Endothelial cell of umbilical vein (primary cell): Measurements from ENCODE around the gene BABAM2. TPM values are rescaled to one million over a fixed set of nuclear protein-coding genes. Genes with fewer than 3 reads are reported as not detected.

ENCODE experiments used
- BruUV-seq: library from RNA; stranded (reverse); fragments of 400-500 nt; replicated peaks from 2 replicates; lab custom pipeline; 2021; lab: Mats Ljungman, UMichigan
- CTCF ChIA-PET: fragments of 300-600, 350-600 bp; sonication (Branson Sonifier 250); formaldehyde crosslinking; loops from one replicate; lab custom pipeline; 2021; ENCODE audit warnings: antibody characterized with exemption, inconsistent platforms; lab: Charles Lee
- POLR2A ChIA-PET: fragments of 300-600, 350-600 bp; sonication (Branson Sonifier 250); formaldehyde crosslinking; loops from one replicate; lab custom pipeline; 2021; ENCODE audit warnings: antibody characterized with exemption, inconsistent platforms; lab: Charles Lee
- DNase-seq: peaks from one replicate; pipeline ENCODE4 v3.0.0-alpha.2; 2011; ENCODE audit warnings: low read depth, low spot score
- FAIRE-seq: peaks from 2 replicates; lab custom pipeline; 2011; peaks lifted over from hg19 to GRCh38; lab: Jason Lieb, UNC
- H2AFZ ChIP-seq: 2 replicates; pipeline ENCODE4 v1.6.0; 2012; ENCODE audit warnings: low read depth, low read length, control low read depth, inconsistent platforms
- H3K27ac ChIP-seq: 2 replicates; pipeline ENCODE4 v1.5.1; 2011; ENCODE audit warnings: low read depth, mild to moderate bottlenecking, control low read depth, low read length, moderate library complexity; ENCODE audit not compliant: insufficient read depth
- H3K27me3 ChIP-seq, 2 experiments: 2 replicates each; pipeline versions ENCODE4 v1.6.0 to v1.6.1; 2011; ENCODE audit warnings: low read length in 2 of 2, mixed read lengths in 1 of 2; ENCODE audit not compliant: control insufficient read depth in 2 of 2, insufficient read depth in 2 of 2
- H3K36me3 ChIP-seq, 2 experiments: 2 replicates in 1 of 2; 3 replicates in 1 of 2; pipeline ENCODE4 v1.5.1; 2011; ENCODE audit warnings: low read length in 2 of 2, mild to moderate bottlenecking in 1 of 2, moderate library complexity in 1 of 2; ENCODE audit not compliant: control insufficient read depth in 2 of 2, insufficient read depth in 2 of 2; ENCODE audit errors: extremely low read depth in 1 of 2
- H3K4me1 ChIP-seq: 3 replicates; pipeline ENCODE4 v1.5.1; 2011; ENCODE audit warnings: mild to moderate bottlenecking, low read length; ENCODE audit not compliant: control insufficient read depth, insufficient read depth; ENCODE audit errors: extremely low read depth
- H3K4me2 ChIP-seq: 2 replicates; pipeline ENCODE4 v1.6.1; 2011; ENCODE audit warnings: low read length, control low read depth, mixed read lengths; ENCODE audit not compliant: insufficient read depth
- H3K4me3 ChIP-seq, 3 experiments: fragments of 200-600 bp in 1 of 3; sonication (generic), shearing (Covaris generic) in 1 of 3; replicated peaks in 1 of 3; 2 replicates each; pipeline ENCODE4 v1.5.1; 2011 to 2016; ENCODE audit warnings: control low read depth in 3 of 3, low read length in 3 of 3, mild to moderate bottlenecking in 2 of 3, inconsistent platforms in 1 of 3, low read depth in 1 of 3, moderate library complexity in 1 of 3; ENCODE audit not compliant: insufficient read depth in 1 of 3
- H3K79me2 ChIP-seq: 2 replicates; pipeline ENCODE4 v1.6.0; 2012; ENCODE audit warnings: low read length, inconsistent platforms; ENCODE audit not compliant: control insufficient read depth, insufficient read depth
- H3K9ac ChIP-seq: replicated peaks from 2 replicates; pipeline ENCODE3; 2011; ENCODE audit warnings: low read length, control low read depth; ENCODE audit not compliant: insufficient read depth; ENCODE audit errors: extremely low read depth
- H3K9me1 ChIP-seq: replicated peaks from 3 replicates; pipeline ENCODE4 v1.6.0; 2011; ENCODE audit warnings: mild to moderate bottlenecking, low read length; ENCODE audit not compliant: control insufficient read depth, insufficient read depth; ENCODE audit errors: extremely low read depth
- H3K9me3 ChIP-seq: replicated peaks from 2 replicates; pipeline ENCODE4 v1.5.1; 2012; ENCODE audit warnings: low read length, inconsistent platforms; ENCODE audit not compliant: control insufficient read depth, insufficient read depth
- H4K20me1 ChIP-seq: replicated peaks from 2 replicates; pipeline ENCODE3; 2011; ENCODE audit warnings: mild to moderate bottlenecking, low read length; ENCODE audit not compliant: control insufficient read depth, insufficient read depth; ENCODE audit errors: extremely low read depth
- FOS ChIP-seq: IDR thresholded peaks from 2 replicates; pipeline ENCODE4 v1.6.1; 2011; ENCODE audit warnings: mild to moderate bottlenecking, low read length, moderate library complexity, borderline replicate concordance; ENCODE audit not compliant: insufficient read depth
- JUN ChIP-seq: IDR thresholded peaks from 2 replicates; pipeline ENCODE4 v1.6.1; 2011; ENCODE audit warnings: borderline replicate concordance, low read depth; ENCODE audit not compliant: insufficient read length, insufficient read depth
- MYC ChIP-seq: IDR thresholded peaks from one replicate; pipeline ENCODE4 v1.6.1; 2011; ENCODE audit warnings: mild to moderate bottlenecking, low read depth, low read length
- POLR2A ChIP-seq: IDR thresholded peaks from 2 replicates; pipeline ENCODE4 v1.6.1; 2012; ENCODE audit warnings: low read depth, mild to moderate bottlenecking, control low read depth, low read length
- POLR2AphosphoS5 ChIP-seq: IDR thresholded peaks from 2 replicates; pipeline ENCODE4 v1.6.1; 2012; ENCODE audit warnings: low read depth, mild to moderate bottlenecking, control low read depth, low read length, moderate library complexity; ENCODE audit not compliant: insufficient read depth
- dilution Hi-C: fragments of 300-500 bp; cut with MboI; formaldehyde crosslinking; loops from one replicate; pipeline ENCODE4 v1.15.0; 2019; ENCODE audit warnings: low sequenced_read_pairs; ENCODE audit not compliant: extremely low pct_ligation_motif_present
- intact Hi-C: fragments of 100-400 bp; cut with micrococcal nuclease; formaldehyde crosslinking; loops from one replicate; pipeline ENCODE4 v1.10.0; 2022
- polyA plus RNA-seq, 4 experiments: library from polyadenylated mRNA; depleted of rRNA in 3 of 4; stranded (reverse) in 3 of 4; unstranded in 1 of 4; fragments of >200 nt; gene quantifications; 2 replicates each; pipeline versions ENCODE4 v1.2.1 to v1.2.3, GENCODE V29; 2011 to 2012; ENCODE audit warnings: missing spikeins in 1 of 4
- total RNA-seq: library from RNA; stranded (reverse); gene quantifications from 2 replicates; pipeline ENCODE4 v1.2.3, GENCODE V29; 2021

The BABAM2 gene
- total and polyA plus RNA-seq, 2 donors (not counting 3 experiments of a cell fraction or from before 2014, with no cell fraction given), result 19.9 to 27.6 TPM

DNA sequence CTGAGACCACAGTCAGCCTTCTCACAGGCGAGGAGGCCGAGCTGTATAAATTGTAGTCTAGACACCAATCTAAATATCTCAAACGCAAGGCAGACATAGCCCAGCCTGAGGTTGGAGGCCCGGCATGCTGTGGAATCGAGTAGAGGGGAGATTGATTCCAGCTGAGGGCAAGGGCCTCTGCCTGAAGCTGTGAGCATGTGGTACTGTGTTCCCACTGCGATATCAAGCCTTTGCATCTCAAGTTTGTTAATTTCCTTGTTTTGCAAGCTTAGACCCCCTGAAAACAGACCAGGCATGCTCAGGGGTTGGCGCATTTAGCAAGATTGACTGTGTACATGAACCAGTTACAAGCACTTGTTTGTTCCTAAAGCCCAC lies 437.0 kb downstream of the BABAM2 start:
- H4K20me1 ChIP-seq, result no peaks in the 10 kb centered on the region
- no peak overlapping the region for H3K4me2 ChIP-seq
- TF ChIP-seq POLR2A (no peak), FOS (no peak), MYC (no peak), POLR2AphosphoS5 (no peak)
- H2AFZ ChIP-seq, result no peak overlapping the region
- no peak overlapping the region for H3K4me3 ChIP-seq
- no peaks in the 10 kb centered on the region for H3K4me1 ChIP-seq
- FAIRE-seq (no peak), DNase-seq (no peak)
- ChIA-PET CTCF (interaction anchor here (1.1 to 2.0 kb wide), 2 partner anchors 15 to 231 kb away, joined by 4 read pairs; no protein-coding TSS in a partner anchor), POLR2A (no interaction called here)
- no peak overlapping the region for H3K27ac ChIP-seq
- BruUV-seq, result no TSS peak
- H3K79me2 ChIP-seq, result no peaks in the 10 kb centered on the region
- no peaks in the 10 kb centered on the region for H3K9me1 ChIP-seq
- H3K36me3 ChIP-seq, result no peaks in the 10 kb centered on the region
- no peaks in the 10 kb centered on the region for H3K9me3 ChIP-seq
- intact Hi-C loops, result no loop called here
- H3K27me3 ChIP-seq, result no peaks in the 10 kb centered on the region
- no peak overlapping the region for H3K9ac ChIP-seq
- dilution Hi-C loops, result no loop called here

DNA sequence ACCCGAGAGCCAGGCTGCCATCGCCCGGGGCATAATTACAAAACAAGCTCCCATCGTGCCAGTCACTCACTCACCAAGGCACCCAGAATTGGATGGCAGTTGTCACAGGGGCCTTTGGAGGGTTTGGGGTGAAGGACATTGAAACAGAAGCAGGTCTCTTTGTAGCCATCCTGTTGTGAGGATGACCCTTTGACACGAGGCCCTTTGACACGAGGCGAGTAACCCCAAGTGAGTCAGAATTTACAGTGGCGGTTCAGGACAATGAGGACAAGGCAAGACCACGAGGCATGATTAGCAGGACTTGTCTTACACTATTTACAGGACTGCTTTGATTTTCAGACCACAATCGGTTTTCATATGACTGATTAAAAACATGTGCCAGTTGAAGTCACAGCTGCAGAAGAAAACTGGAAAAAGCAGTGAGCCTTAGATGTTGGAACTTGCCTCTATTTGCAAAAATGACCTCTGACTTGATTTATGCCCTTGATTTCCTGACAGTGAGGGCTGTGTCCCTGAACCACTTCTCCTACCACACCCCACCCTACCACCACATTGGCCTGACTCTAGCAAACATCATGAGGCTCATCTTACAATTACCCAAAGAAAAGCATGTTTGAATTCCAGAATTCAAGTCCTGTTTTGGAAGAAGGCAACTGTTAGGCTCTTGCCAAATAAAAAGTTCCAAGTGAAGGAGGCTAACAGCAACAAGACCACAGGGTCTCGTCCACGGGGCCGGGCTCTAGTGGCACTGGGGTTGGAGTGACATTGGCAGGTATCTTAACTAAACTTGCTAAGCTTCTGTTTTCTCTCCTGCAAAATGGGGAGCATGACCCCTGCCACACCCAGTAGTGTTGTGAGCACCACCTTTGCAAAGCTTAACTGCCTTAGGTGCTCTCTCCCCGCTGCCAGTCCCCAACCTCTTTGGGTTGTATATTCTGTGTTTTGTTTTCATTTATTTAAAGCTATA lies 437.7 kb downstream of the BABAM2 start:
- Histone ChIP-seq H3K4me2 (no peak overlapping the region), H3K4me3 (no peak overlapping the region), H3K36me3 (no peaks in the 10 kb centered on the region), H3K27me3 (no peaks in the 10 kb centered on the region), H3K4me1 (no peaks in the 10 kb centered on the region), H3K27ac (no peak overlapping the region), H2AFZ (no peak overlapping the region), H4K20me1 (no peaks in the 10 kb centered on the region), H3K9ac (no peak overlapping the region), H3K9me1 (no peaks in the 10 kb centered on the region), H3K79me2 (no peaks in the 10 kb centered on the region), H3K9me3 (no peaks in the 10 kb centered on the region)
- dilution Hi-C loops, result no loop called here
- DNase-seq (no peak), FAIRE-seq (no peak)
- POLR2A ChIA-PET, result no interaction called here
- BruUV-seq, result no TSS peak
- CTCF ChIA-PET, result interaction anchor here (0.6 to 2.0 kb wide), 3 partner anchors 10 to 574 kb away, joined by 3 to 4 read pairs (median 3); no protein-coding TSS in a partner anchor
- no peak for TF ChIP-seq JUN
- intact Hi-C loops, result no loop called here
